Fibroblast of upper back skin (primary cell): ENCODE measurements around the gene MIB1.
"Not testable (repeated sequence)": the region's sequence is repeated elsewhere in the genome, so short reads cannot be mapped to it uniquely, and the experiment has no call there.

ENCODE experiments used
- DNase-seq: peaks from one replicate; pipeline ENCODE4 v3.0.0-alpha.2; 2013

Gene MIB1

DNA sequence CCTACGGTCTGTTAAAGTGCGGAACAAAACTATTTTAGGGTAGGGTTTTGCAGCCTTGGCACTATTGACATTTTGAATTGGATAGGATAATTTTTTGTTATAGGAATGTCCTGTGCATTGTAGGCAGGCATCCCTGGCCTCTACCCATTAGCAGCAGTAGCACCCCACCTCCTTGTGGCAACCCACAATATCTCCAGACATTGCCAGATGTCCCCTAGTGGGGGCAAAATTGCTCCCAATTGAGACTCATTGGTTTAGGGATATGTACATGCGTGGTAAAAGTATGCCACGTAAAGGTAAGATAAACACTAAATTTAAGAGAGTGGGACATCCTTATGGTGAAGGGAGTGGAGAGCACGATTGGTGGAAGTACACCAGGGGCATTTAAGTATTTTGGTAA lies 4.6 kb downstream of the MIB1 start:
- DNase-seq = no peak

DNA sequence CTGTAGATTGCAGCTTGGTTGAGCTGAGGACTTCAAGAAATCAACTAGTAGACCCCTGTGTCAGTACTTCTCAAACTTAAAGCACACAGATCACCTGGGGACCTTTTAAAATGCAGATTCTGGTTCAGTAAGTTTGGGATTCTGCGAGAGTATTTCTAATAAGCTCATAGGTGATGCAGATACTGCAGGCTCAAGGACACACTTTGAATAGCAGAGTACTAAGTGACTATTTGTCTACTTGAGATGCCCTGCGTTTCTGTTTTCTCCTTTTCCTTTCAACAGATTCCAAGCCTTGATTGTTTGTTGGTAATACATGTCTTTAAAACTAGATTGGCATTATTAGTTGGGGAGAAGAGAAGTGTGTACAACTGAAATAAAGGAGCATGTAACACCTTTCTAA lies 6.7 kb downstream of the MIB1 start:
- no peak for DNase-seq

DNA sequence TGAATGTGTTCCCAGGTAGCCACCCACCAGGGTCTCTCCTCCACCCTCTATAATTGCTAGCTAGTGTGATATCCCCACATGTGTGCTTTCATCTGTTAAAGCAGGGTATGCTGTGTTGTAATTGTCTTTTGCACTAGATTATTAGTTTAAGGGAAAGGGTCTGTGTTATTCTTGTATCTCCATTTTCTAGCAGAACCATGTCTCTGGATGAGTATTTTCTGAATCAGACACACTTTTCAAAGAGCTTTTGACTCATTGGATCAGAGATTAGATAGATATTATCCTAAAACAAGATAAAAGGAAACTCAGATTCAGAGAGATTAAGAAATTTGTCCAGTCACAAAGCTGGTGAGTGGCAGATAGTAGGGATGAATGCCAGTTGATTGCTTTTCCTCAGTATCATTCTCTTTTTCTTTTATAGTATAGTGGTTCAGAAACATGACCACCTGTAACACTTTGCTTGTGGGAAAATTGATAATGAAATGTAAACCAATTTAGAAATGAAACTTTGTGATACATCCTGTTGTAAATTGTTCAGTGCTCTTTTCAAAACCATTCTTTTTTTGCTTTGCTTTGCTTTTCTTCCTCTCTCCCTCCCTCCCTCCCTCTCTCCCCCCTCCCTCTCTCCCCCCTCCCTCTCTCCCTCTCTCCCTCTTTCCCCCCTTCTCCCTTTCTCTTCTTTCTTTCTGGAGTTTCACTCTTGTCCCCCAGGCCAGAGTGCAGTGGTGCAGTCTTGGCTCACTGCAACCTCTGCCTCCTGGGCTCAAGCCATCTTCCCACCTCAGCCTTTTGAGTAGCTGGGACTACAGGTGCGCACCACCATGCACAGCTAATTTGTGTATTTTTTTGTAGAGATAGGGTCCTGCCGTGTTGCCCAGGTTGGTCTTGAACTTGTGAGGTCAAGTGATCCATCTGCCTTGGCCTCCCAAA lies 7.4 kb downstream of the MIB1 start:
- no peak for DNase-seq

- DNase-seq = no peak
Measured at GRCh38 chr18:21757833-21758232, 17.2 kb downstream of the MIB1 start.

DNA sequence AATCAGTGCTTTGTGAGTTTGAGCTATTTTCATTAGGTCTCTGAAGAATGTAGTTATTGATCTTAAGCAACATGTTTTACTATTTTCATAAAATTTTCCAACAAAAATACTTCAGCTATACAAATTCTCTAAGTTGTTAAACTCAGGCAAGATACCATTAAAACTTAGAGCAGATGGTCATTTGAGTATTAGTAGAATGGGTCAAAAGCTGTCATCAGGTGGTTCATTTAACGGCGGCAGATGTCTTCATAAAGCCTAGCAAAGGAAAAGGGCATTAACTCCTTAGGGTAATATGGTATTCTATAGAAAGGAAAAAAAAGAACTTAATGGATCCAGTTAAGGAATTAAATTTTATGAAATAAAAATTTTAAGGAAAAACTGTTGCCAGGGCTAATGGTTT lies 19.2 kb downstream of the MIB1 start:
- DNase-seq = no peak

- DNase-seq = peak; percentile 47
Measured at GRCh38 chr18:21760321-21760720, 19.7 kb downstream of the MIB1 start.

GRCh38 chr18:21761471-21762115 lies 21.0 kb downstream of the MIB1 start:
- no peak for DNase-seq

- DNase-seq = no peak
Measured at GRCh38 chr18:21762181-21762772, 21.7 kb downstream of the MIB1 start.

DNA sequence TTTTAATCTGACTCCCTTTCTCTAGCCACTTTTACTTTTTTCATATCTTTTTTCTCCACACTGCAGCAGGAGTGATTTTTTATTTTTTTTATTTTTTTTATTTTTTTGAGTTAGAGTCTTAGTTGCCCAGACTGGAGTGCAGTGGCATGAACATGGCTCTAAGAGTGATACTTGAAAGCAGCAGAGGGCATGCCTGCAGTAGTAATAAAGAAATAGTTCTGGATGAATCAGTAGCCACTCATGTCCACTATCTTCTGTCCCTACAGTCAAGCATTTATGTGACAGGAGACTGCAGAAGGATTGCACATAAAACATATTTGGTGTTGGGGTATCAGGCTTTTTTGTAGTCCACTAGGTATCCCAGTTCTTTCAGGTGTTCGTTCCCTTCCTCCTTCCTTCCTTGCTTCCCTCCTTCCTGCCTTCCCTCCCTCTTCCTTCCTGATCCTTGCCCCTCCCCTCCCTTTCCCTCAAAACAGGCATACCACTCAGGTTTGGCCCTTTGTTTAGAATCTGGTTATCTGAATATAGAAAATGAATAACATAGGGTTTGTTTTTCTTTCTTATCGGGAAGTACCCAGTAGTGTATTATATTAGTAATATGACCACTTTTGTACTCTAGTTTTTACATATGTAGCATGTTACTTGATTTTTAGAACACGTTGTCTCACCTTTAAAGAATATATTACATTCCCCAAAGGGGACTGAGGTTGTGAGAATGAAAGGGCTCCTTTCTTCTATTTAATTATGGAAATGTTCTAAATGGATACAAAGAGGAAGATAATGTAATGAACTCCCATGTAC lies 23.5 kb downstream of the MIB1 start:
- no peak for DNase-seq

- DNase-seq = no peak
Measured at GRCh38 chr18:21769206-21769605, 28.6 kb downstream of the MIB1 start.

- DNase-seq = no peak
Measured at GRCh38 chr18:21774722-21775121, 34.1 kb downstream of the MIB1 start.

DNA sequence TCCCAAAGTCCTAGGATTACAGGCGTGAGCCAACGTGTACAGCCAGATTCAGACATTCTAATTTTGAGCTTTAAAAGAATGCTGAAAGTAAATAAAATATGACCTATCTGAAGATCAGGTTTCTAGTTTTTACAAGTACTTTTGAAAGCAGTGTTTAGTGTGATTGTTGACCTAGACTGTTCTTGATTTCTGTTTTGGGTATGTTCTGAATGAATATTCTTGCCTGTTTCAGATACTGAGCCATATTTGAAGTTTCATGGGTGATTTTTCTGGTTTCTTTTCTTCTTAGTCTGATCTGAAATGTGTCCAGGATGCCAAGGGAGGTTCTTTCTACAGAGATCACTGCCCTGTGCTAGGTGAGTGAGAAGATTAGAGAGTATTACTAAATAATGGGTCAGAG lies 37.2 kb downstream of the MIB1 start:
- DNase-seq = no peak

GRCh38 chr18:21786526-21786925 lies 45.9 kb downstream of the MIB1 start:
- no peak for DNase-seq

DNA sequence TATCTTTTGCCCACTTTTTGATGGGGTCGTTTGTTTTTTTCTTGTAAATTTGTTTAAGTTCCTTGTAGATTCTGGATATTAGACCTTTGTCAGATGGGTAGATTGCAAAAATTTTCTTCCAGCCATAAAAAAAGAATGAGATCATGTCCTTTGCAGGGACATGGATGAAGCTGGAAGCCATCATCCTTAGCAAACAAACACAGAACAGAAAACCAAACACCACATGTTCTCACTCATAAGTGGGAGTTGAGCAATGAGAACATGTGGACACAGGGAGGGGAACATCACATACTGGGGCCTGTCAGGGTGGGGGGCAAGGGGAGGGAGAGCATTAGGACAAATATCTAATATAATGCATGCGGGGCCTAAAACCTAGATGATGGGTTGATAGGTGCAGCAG lies 55.5 kb downstream of the MIB1 start:
- DNase-seq = not testable (repeated sequence)

- DNase-seq = peak; percentile 4
Measured at GRCh38 chr18:21798126-21798525, 57.5 kb downstream of the MIB1 start.

- no peak for DNase-seq
Measured at GRCh38 chr18:21799721-21800120, 59.1 kb downstream of the MIB1 start.

DNA sequence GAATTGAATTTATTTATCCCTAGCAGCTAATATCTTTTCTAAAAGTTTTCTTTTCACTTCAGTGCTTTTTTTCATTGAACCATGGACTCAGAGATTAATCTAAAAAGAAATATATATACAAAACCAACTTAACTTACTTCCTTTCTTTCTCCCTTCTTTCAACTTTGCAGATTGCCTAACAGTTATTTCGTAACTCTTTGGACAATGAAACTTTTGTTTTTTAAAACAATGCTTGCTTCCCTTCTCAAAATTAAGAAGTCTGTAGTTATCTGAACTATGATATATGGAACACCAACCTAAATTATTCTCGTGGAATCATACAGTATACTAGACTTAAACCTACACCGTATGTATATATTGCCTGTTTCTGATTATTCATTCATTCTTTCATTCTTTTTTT lies 62.9 kb downstream of the MIB1 start:
- no peak for DNase-seq

DNA sequence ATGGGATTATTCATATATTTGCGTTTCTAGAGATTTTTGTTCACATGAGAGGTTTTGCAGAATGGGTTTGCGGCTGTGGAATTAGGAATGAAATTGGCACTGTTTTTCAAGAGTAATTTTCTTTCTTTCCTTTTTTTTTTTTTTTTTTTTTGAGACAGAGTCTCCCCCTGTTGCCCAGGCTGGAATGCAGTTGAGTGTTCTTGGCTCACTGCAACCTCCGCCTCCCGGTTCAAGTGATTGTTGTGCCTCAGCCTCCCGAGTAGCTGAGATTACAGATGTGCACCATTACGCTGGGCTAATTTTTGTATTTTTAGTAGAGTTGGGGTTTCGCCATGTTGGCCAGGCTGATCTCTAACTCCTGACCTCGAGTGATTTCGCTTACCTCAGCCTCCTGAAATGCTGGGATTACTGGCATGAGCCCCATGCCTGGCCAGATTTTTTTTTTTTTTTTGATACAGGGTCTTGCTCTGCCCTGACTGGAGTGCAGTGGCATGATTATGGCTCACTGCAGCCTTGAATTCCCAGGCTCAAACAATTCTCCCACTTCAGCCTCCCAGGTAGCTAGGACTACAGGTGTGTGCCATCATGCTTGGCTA lies 65.3 kb downstream of the MIB1 start:
- no peak for DNase-seq

- no peak for DNase-seq
Measured at GRCh38 chr18:21808185-21808584, 67.6 kb downstream of the MIB1 start.

DNA sequence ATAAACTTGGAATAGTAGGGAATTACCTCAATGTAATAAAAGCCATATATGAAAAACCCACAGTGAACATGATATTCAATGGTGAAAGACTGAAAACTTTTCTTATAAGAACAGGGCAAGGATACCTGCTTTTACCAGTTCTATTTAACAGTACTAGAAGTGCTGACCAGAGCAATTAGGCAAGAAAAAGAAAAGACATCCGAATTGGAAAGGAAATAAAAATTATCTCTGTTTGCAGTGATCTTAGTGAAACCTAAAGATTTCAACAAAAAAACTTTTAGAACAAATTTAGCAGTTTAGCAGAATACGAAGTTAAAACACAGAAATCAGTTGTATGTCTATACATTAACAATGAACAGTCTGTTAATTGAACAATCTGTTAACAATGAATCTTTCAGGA lies 69.1 kb downstream of the MIB1 start:
- DNase-seq = no peak

DNA sequence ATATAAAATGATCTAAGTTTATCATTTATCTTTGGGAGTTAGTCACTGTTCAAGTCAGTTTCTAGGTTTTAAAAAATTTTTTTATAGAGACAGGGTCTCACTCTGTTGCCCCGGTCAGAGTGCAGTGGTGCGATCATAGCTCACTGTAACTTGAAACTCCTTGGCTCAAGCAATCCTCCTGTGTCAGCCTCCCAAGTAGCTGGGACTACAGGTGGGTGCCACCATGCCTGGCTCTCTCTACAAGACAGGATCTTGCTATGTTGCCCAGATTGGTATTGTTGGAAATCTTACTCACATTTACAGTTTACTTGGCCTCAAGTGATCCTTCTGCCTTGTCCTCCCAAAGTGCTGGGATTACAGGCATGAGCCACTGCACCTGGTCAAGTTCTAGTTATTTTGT lies 74.5 kb downstream of the MIB1 start:
- DNase-seq = no peak

- peak; percentile 19 for DNase-seq
Measured at GRCh38 chr18:21820033-21820810, 79.6 kb downstream of the MIB1 start.
